AG09319 (cell line): ENCODE measurements around the gene ACSS2.

Experiments used
- DNase-seq: peaks from one replicate; pipeline ENCODE4 v3.0.0-alpha.2; 2010; ENCODE audit warnings: low read depth; ENCODE audit errors: extremely low read depth
- CTCF ChIP-seq: IDR thresholded peaks from 2 replicates; pipeline ENCODE4 v1.5.1; 2011; ENCODE audit warnings: low read depth, mild to moderate bottlenecking, inconsistent platforms, low read length, moderate library complexity

ACSS2 gene

DNA sequence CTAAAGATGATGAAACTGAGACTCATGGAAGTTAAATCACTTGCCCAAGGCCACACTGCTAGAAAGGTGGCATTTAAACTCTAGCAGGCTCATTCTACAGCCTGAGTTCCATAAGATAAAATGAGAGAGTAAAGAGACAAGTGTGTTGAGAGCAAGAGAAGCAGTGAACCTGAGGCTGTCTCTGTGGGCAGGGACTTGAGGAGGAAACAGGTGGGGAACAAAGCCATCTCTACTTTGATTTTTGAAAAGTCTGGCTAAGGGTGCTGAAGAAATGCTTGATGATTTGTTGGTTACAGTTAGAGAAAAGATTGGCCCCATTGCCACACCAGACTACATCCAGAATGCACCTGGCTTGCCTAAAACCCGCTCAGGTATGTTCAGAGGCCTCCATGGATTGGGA, 50.2 kb downstream of the ACSS2 start:
- DNase-seq = no peak
- TF ChIP-seq CTCF = no peak

DNA sequence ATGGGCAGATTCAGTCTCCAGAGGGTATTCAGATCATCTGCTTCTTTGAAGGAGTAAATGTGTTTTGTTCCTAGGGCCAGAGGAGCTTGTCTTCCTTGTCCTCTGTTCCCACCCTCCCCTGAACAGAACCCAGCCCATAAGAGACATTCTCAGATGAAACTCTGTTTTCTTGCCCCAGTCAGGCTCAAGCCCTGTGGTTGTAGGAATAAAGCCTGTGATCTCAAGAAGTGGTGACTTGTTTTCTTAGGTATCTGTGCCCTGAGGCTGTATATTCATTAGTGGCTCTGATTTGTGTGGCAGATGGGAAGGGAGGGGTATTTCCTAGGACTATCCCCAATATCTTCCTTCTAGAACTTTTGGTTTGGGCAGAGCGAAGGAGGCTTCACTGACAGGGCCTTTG, 51.3 kb downstream of the ACSS2 start:
- no peak for TF ChIP-seq CTCF
- no peak for DNase-seq

DNA sequence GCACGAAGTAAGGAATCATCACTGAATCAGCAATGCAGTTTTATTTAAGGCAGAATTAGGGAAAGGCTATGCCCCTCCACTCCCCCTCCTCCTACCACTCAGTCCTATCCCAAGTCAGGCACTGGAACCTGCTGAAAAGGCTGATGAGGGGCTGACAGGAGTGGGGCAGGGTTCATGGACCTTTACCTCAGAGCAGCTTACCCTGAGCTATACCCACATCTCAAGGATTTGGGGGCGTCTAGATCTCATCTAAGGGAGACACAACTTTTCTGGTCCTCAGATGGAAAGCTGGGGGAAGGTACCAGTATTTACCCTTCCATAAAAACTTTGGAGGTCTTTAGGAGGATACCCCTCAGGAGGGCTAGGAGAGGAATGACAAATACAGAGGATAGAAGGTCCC, 52.0 kb downstream of the ACSS2 start:
- no peak for TF ChIP-seq CTCF
- DNase-seq = no peak

DNA sequence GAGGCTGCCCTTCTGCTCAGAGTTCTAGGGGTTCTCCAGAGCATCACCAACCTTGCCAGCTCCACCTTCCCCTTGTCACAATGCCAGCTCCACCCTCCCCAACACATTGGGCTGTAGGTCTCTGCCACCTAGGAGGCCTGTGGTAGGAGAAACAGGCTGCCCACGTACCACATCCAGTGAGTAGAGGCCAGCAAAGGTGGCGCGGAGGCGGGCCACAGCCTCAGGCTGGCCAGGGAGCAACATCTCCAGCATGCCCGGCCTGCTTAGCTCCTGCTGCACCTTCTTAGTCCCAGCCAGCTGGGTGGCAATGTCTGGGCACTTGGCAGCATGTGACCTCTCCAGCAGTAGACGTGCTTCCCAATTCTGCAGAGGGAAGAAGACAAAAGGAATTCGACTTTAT, 55.4 kb downstream of the ACSS2 start:
- no peak for DNase-seq
- no peak for TF ChIP-seq CTCF

DNA sequence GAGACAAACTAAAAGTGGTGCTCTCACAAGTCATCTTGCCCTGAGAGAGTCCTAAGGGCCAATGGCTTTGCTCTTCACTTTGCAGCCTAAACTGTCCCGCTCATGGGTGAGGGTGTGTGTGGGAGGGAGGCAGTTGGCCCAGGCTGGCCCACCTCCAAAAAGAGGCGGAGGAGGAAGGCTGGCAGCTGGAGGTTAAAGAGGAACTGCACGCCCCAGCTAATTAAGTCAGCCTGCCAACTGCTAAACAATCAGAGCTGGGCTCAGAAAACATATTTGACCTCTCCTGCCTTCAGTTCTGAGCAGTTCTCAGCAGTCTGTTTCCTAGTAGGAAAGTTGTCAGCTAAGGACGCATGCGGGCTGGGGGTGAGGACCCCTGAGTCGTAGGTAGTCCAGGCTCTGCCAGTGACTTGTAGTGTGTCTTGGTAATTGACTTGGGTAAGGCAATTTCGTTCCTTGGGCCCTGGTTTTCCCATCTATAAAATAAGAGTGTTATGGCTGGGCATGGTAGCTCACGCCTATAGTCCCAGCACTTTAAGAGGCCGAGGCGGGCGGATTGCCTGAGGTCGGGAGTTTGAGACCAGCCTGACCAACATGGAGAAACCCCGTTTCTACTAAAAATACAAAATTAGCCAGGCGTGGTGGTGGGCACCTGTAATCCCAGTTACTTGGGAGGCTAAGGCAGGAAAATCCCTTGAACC, 62.2 kb downstream of the ACSS2 start:
- no peak for DNase-seq
- TF ChIP-seq CTCF = no peak

DNA sequence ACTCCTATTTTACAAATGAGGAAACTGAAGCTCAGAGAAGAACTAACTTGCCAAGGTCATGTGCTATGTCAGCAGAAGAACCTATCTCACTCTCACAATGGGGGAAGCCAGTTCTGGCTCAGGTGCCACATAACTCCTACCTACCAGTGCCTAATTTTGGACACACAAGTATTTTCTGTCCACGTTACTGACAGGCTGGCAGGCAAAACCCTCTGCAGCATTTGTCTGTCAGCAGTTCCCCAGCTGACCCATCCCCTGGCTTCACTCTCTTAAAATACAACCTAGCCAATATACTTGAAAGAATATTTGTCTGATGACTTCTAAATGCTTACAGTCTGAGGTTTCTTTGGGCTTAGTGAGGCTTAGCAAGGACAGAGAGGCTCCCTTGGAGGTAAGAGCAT, 63.7 kb downstream of the ACSS2 start:
- TF ChIP-seq CTCF = no peak
- no peak for DNase-seq

- DNase-seq = no peak
- TF ChIP-seq CTCF = no peak
Measured at GRCh38 chr20:34941226-34941625, 64.8 kb downstream of the ACSS2 start.
